Adrenal gland (tissue), 5 donors: ENCODE measurements around the gene ZNF66.
"Not testable (repeated sequence)": the region's sequence is repeated elsewhere in the genome, so short reads cannot be mapped to it uniquely, and the experiment has no call there.

Experiments
- CTCF ChIP-seq, 6 experiments: fragments of 450-650 bp in 4 of 6; fragments of 200-600 bp in 2 of 6; sonication (generic) in 1 of 6; IDR thresholded peaks; 1 replicate in 5 of 6; 2 replicates in 1 of 6; pipeline versions ENCODE4 v1.5.1 to v1.8.0; 2016 to 2021; ENCODE audit warnings: antibody characterized with exemption in 6 of 6, mild to moderate bottlenecking in 2 of 6, moderate library complexity in 1 of 6
- POLR2A ChIP-seq, 2 donors: fragments of 450-650 bp; IDR thresholded peaks; one replicate each; pipeline ENCODE4 v1.6.1; 2017; ENCODE audit warnings: antibody characterized with exemption in 2 of 2, mild to moderate bottlenecking in 2 of 2, moderate library complexity in 1 of 2
- donor health status: DM: no; HTN: no; CAD: no.

DNA sequence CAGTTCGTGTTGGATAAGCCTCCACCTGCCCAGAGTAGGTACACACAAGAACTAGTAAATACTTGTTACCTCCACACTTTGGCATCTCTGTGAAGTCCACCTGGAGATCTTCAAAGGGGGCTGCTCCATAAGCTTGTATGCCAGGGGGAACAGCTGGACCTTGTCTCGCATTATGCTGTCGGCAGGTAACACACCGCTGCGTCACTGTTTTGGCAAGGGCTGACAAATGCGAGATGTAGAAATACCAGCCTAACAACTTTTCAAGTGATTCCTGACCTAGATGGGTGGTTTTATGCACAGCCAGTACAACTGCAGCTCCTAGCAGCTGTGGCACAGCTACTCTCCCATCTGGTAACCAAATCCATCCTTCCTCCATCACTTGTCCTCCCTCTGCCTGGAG lies 25.9 kb upstream of the ZNF66 start:
- not testable (repeated sequence) for TF ChIP-seq CTCF, POLR2A (IDR thresholded peaks at IDR 0.05)
